Measurements from ENCODE around the gene PPP4R3A.
"Not testable (repeated sequence)": the region's sequence is repeated elsewhere in the genome, so short reads cannot be mapped to it uniquely, and the experiment has no call there.

GRCh38 chr14:91494392-91495065 lies 15.6 kb downstream of the PPP4R3A start:
- not testable (repeated sequence) for TF ChIP-seq CTCF (optimal IDR thresholded peaks at IDR 0.05 in 1 of 3, IDR thresholded peaks at IDR 0.05 in 1 of 3, conservative IDR thresholded peaks at IDR 0.05 in 1 of 3; ENCODE audit: extremely low read depth in 1 of 3, insufficient read depth in 2 of 3, low read length in 3 of 3); EZH2 (IDR thresholded peaks at IDR 0.05; ENCODE audit: low read length)

Data from keratinocyte (primary cell).